ENCODE measurements around the gene NAV1.

- TF ChIP-seq, protein P1, sequence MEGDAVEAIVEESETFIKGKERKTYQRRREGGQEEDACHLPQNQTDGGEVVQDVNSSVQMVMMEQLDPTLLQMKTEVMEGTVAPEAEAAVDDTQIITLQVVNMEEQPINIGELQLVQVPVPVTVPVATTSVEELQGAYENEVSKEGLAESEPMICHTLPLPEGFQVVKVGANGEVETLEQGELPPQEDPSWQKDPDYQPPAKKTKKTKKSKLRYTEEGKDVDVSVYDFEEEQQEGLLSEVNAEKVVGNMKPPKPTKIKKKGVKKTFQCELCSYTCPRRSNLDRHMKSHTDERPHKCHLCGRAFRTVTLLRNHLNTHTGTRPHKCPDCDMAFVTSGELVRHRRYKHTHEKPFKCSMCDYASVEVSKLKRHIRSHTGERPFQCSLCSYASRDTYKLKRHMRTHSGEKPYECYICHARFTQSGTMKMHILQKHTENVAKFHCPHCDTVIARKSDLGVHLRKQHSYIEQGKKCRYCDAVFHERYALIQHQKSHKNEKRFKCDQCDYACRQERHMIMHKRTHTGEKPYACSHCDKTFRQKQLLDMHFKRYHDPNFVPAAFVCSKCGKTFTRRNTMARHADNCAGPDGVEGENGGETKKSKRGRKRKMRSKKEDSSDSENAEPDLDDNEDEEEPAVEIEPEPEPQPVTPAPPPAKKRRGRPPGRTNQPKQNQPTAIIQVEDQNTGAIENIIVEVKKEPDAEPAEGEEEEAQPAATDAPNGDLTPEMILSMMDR (IDR thresholded peaks at IDR 0.05 in 8 of 11, conservative IDR thresholded peaks at IDR 0.05 in 3 of 11): no peak
- no peak for TF ChIP-seq POLR2A (IDR thresholded peaks at IDR 0.05)
- TF ChIP-seq POLR2AphosphoS5 (IDR thresholded peaks at IDR 0.05): no peak
These were observed 11.0 kb upstream of the NAV1 start for GRCh38 chr1:201527879-201528278.

All from spleen (tissue), 7 donors.